Keratinocyte (primary cell): ENCODE data around the gene MED26.

ENCODE experiments used
- CTCF ChIP-seq, 3 experiments: IDR thresholded peaks in 1 of 3; conservative IDR thresholded peaks in 1 of 3; optimal IDR thresholded peaks in 1 of 3; 2 replicates in 2 of 3; 3 replicates in 1 of 3; pipeline versions ENCODE3 to v1.5.1; 2011; ENCODE audit warnings: low read length in 3 of 3, mild to moderate bottlenecking in 3 of 3, moderate library complexity in 2 of 3, control low read depth in 1 of 3, inconsistent platforms in 1 of 3; ENCODE audit not compliant: insufficient read depth in 2 of 3; ENCODE audit errors: extremely low read depth in 1 of 3
- EZH2 ChIP-seq: IDR thresholded peaks from one replicate; pipeline ENCODE4 v1.6.1; 2012; ENCODE audit warnings: inconsistent platforms, mild to moderate bottlenecking, low read length, moderate library complexity

- TF ChIP-seq CTCF (optimal IDR thresholded peaks at IDR 0.05 in 1 of 3, IDR thresholded peaks at IDR 0.05 in 1 of 3, conservative IDR thresholded peaks at IDR 0.05 in 1 of 3; ENCODE audit: extremely low read depth in 1 of 3, insufficient read depth in 2 of 3, low read length in 3 of 3) (no peak), EZH2 (no peak)
These were observed 42.3 kb upstream of the MED26 start for GRCh38 chr19:16670291-16670690.
